Astrocyte (in vitro differentiated cells and primary cell): ENCODE measurements around the gene PRDX5. TPM values are rescaled to one million over a fixed set of nuclear protein-coding genes. Genes with fewer than 3 reads are reported as not detected.

Source experiments
- DNase-seq: peaks from one replicate; pipeline ENCODE4 v3.0.0-alpha.2; 2010; ENCODE audit warnings: low read depth
- FAIRE-seq: peaks from 2 replicates; lab custom pipeline; 2011; peaks lifted over from hg19 to GRCh38; lab: Jason Lieb, UNC
- H2AFZ ChIP-seq: 2 replicates; pipeline ENCODE4 v1.6.0; 2012; ENCODE audit warnings: low read depth, low read length, inconsistent platforms
- H3K27ac ChIP-seq: 2 replicates; pipeline ENCODE4 v1.5.1; 2011; ENCODE audit warnings: low read depth, low read length, inconsistent platforms
- H3K27me3 ChIP-seq: 2 replicates; pipeline ENCODE4 v1.6.0; 2011; ENCODE audit warnings: low read length, inconsistent platforms; ENCODE audit not compliant: insufficient read depth
- H3K36me3 ChIP-seq: 2 replicates; pipeline ENCODE4 v1.5.1; 2011; ENCODE audit warnings: low read length, inconsistent platforms; ENCODE audit not compliant: insufficient read depth
- H3K4me1 ChIP-seq: 2 replicates; pipeline ENCODE4 v1.5.1; 2011; ENCODE audit warnings: low read length, inconsistent platforms; ENCODE audit not compliant: insufficient read depth
- H3K4me2 ChIP-seq: 2 replicates; pipeline ENCODE4 v1.6.0; 2012; ENCODE audit warnings: low read length, inconsistent platforms
- H3K4me3 ChIP-seq: 2 replicates; pipeline ENCODE4 v1.5.1; 2011; ENCODE audit warnings: low read depth, mild to moderate bottlenecking, low read length, inconsistent platforms; ENCODE audit not compliant: insufficient read depth
- H3K79me2 ChIP-seq: 2 replicates; pipeline ENCODE4 v1.6.0; 2012; ENCODE audit warnings: mild to moderate bottlenecking, low read length, inconsistent platforms; ENCODE audit not compliant: insufficient read depth
- H3K9ac ChIP-seq: 2 replicates; pipeline ENCODE4 v1.6.0; 2012; ENCODE audit warnings: mild to moderate bottlenecking, low read length, inconsistent platforms
- H3K9me3 ChIP-seq: 2 replicates; pipeline ENCODE4 v1.5.1; 2012; ENCODE audit warnings: low read depth, mild to moderate bottlenecking, low read length, inconsistent platforms; ENCODE audit not compliant: insufficient read depth
- H4K20me1 ChIP-seq: 2 replicates; pipeline ENCODE4 v1.6.0; 2012; ENCODE audit warnings: low read length, inconsistent platforms; ENCODE audit not compliant: insufficient read depth
- H3K27ac Mint-ChIP-seq: one replicate; pipeline ENCODE4 v1.8.0; 2021; ENCODE audit warnings: mild to moderate bottlenecking, mixed read lengths; ENCODE audit not compliant: unreplicated experiment
- H3K27me3 Mint-ChIP-seq: one replicate; pipeline ENCODE4 v1.8.0; 2021; ENCODE audit warnings: low read depth, mixed read lengths; ENCODE audit not compliant: unreplicated experiment
- H3K36me3 Mint-ChIP-seq: one replicate; pipeline ENCODE4 v1.8.0; 2021; ENCODE audit warnings: low read depth, mixed read lengths; ENCODE audit not compliant: unreplicated experiment
- H3K4me1 Mint-ChIP-seq: one replicate; pipeline ENCODE4 v1.8.0; 2021; ENCODE audit warnings: low read depth, mixed read lengths; ENCODE audit not compliant: unreplicated experiment
- H3K4me3 Mint-ChIP-seq: one replicate; pipeline ENCODE4 v1.8.0; 2021; ENCODE audit warnings: mild to moderate bottlenecking, moderate library complexity, mixed read lengths; ENCODE audit not compliant: unreplicated experiment
- H3K9me3 Mint-ChIP-seq: one replicate; pipeline ENCODE4 v1.8.0; 2021; ENCODE audit warnings: mild to moderate bottlenecking, mixed read lengths; ENCODE audit not compliant: unreplicated experiment
- CTCF ChIP-seq: IDR thresholded peaks from 2 replicates; pipeline ENCODE4 v1.5.1; 2011; ENCODE audit warnings: low read depth, mild to moderate bottlenecking, inconsistent platforms, low read length, moderate library complexity; ENCODE audit not compliant: insufficient read depth
- EZH2 ChIP-seq: IDR thresholded peaks from 2 replicates; pipeline ENCODE4 v1.6.1; 2012; ENCODE audit warnings: mild to moderate bottlenecking, low read length, inconsistent platforms; ENCODE audit not compliant: insufficient read depth
- total RNA-seq: library from RNA; stranded (reverse); gene quantifications from 2 replicates; pipeline ENCODE4 v1.2.1, GENCODE V29; 2021

Gene PRDX5
- total RNA-seq, 1 donor from 2014 or later, result 243 TPM

GRCh38 chr11:64341851-64342791 is 24.2 kb downstream of the PRDX5 start:
- Histone ChIP-seq H3K9ac (peak overlapping the region; percentile 69), H4K20me1 (no peaks in the 10 kb centered on the region), H3K79me2 (no peaks in the 10 kb centered on the region), H3K4me1 (peaks cover 8% of the 10 kb centered on the region), H3K27ac (no peak overlapping the region), H3K4me3 (no peak overlapping the region), H2AFZ (peak overlapping the region; percentile 96), H3K4me2 (peak overlapping the region; percentile 80), H3K36me3 (no peaks in the 10 kb centered on the region), H3K27me3 (no peaks in the 10 kb centered on the region), H3K9me3 (no peaks in the 10 kb centered on the region)
- Mint-ChIP-seq H3K36me3 (no peaks in the 10 kb centered on the region), H3K9me3 (no peaks in the 10 kb centered on the region), H3K4me3 (no peak overlapping the region), H3K27me3 (peaks cover 20% of the 10 kb centered on the region), H3K4me1 (no peaks in the 10 kb centered on the region), H3K27ac (no peak overlapping the region)
- TF ChIP-seq CTCF (no peak), EZH2 (no peak)
- DNase-seq, result peak; percentile 61
- no peak for FAIRE-seq

GRCh38 chr11:64342869-64343745 is 25.2 kb downstream of the PRDX5 start:
- no peak for FAIRE-seq

More at GRCh38 chr11:64342869-64343745, 25.2 kb downstream of the PRDX5 start:
- Histone ChIP-seq H3K9me3 (no peaks in the 10 kb centered on the region), H3K9ac (no peak overlapping the region), H3K36me3 (no peaks in the 10 kb centered on the region), H3K4me2 (peak overlapping the region; percentile 80), H3K79me2 (no peaks in the 10 kb centered on the region), H3K27me3 (no peaks in the 10 kb centered on the region), H3K4me1 (peaks cover 8% of the 10 kb centered on the region), H2AFZ (no peak overlapping the region), H3K4me3 (no peak overlapping the region), H3K27ac (no peak overlapping the region), H4K20me1 (no peaks in the 10 kb centered on the region)
- no peaks in the 10 kb centered on the region for H3K9me3 Mint-ChIP-seq
- H3K27me3 Mint-ChIP-seq, result peaks cover 23% of the 10 kb centered on the region
- H3K27ac Mint-ChIP-seq, result no peak overlapping the region
- no peak for DNase-seq
- no peaks in the 10 kb centered on the region for H3K4me1 Mint-ChIP-seq
- no peaks in the 10 kb centered on the region for H3K36me3 Mint-ChIP-seq
- H3K4me3 Mint-ChIP-seq, result no peak overlapping the region
- TF ChIP-seq EZH2, result no peak
- TF ChIP-seq CTCF, result no peak
